GM23338 (cell line): Measurements from ENCODE around the gene KCNQ1OT1. TPM values are rescaled to one million over a fixed set of nuclear protein-coding genes. Genes with fewer than 3 reads are reported as not detected.

Experiments used
- ATAC-seq: fragments of 200-7000 bp; cut with Tn5 transposase; 3 replicates; pipeline ENCODE4 v1.9.1; 2020
- DNase-seq: peaks from one replicate; pipeline ENCODE4 v3.0.0-alpha.2; 2015; ENCODE audit warnings: low spot score
- H2AFZ ChIP-seq: fragments of 200-600 bp; sonication (generic); 2 replicates; pipeline ENCODE4 v1.8.0; 2016; ENCODE audit warnings: antibody characterized with exemption, mild to moderate bottlenecking, moderate library complexity
- H3F3A ChIP-seq: fragments of 200-600 bp; sonication (generic); replicated peaks from 2 replicates; pipeline ENCODE4 v1.8.0; 2017; ENCODE audit warnings: antibody characterized with exemption, mixed run types, low read depth
- H3K27ac ChIP-seq: fragments of 200-600 bp; sonication (generic); 2 replicates; pipeline ENCODE4 v1.6.1; 2016; ENCODE audit warnings: low read depth
- H3K27me3 ChIP-seq: fragments of 200-600 bp; sonication (generic); 2 replicates; pipeline ENCODE4 v1.8.0; 2016; ENCODE audit warnings: mild to moderate bottlenecking, mixed run types, moderate library complexity; ENCODE audit not compliant: insufficient read depth
- H3K36me3 ChIP-seq: fragments of 200-600 bp; sonication (generic); 2 replicates; pipeline ENCODE4 v1.8.0; 2016; ENCODE audit warnings: mild to moderate bottlenecking; ENCODE audit not compliant: insufficient read depth
- H3K4me1 ChIP-seq: fragments of 200-600 bp; sonication (generic); 2 replicates; pipeline ENCODE4 v1.8.0; 2016; ENCODE audit warnings: mild to moderate bottlenecking, moderate library complexity; ENCODE audit not compliant: insufficient read depth
- H3K4me2 ChIP-seq: fragments of 200-600 bp; sonication (generic); 2 replicates; pipeline ENCODE4 v1.7.1; 2017; ENCODE audit warnings: mixed run types
- H3K4me3 ChIP-seq: fragments of 200-600 bp; sonication (generic); 2 replicates; pipeline ENCODE4 v1.6.1; 2016; ENCODE audit warnings: mixed run types
- H3K79me2 ChIP-seq: fragments of 200-600 bp; sonication (generic); replicated peaks from 2 replicates; pipeline ENCODE4 v1.8.0; 2017; ENCODE audit warnings: mild to moderate bottlenecking; ENCODE audit not compliant: insufficient read depth
- H3K9me2 ChIP-seq: fragments of 200-600 bp; sonication (generic); 2 replicates; pipeline ENCODE4 v1.8.0; 2017; ENCODE audit not compliant: insufficient read depth
- H4K20me1 ChIP-seq: fragments of 200-600 bp; sonication (generic); replicated peaks from 2 replicates; pipeline ENCODE4 v1.8.0; 2017; ENCODE audit warnings: mild to moderate bottlenecking; ENCODE audit not compliant: insufficient read depth
- H3K27ac Mint-ChIP-seq: 2 replicates; pipeline ENCODE4 v1.8.0; 2020; ENCODE audit warnings: inconsistent platforms, mild to moderate bottlenecking, moderate library complexity, mixed read lengths
- H3K27me3 Mint-ChIP-seq: 3 replicates; pipeline ENCODE4 v1.8.0; 2022; ENCODE audit warnings: low read depth, mild to moderate bottlenecking, moderate library complexity, mixed read lengths, inconsistent platforms; ENCODE audit not compliant: insufficient read depth, poor library complexity
- H3K36me3 Mint-ChIP-seq: 3 replicates; pipeline ENCODE4 v1.8.0; 2021; ENCODE audit warnings: low read depth, mild to moderate bottlenecking, inconsistent platforms, moderate library complexity, mixed read lengths
- H3K4me1 Mint-ChIP-seq: 3 replicates; pipeline ENCODE4 v1.8.0; 2020; ENCODE audit warnings: mild to moderate bottlenecking, inconsistent platforms, mixed read lengths
- H3K4me3 Mint-ChIP-seq: 3 replicates; pipeline ENCODE4 v1.8.0; 2021; ENCODE audit warnings: moderate library complexity, mild to moderate bottlenecking, inconsistent platforms, mixed read lengths
- H3K9me3 Mint-ChIP-seq: 3 replicates; pipeline ENCODE4 v1.8.0; 2020; ENCODE audit warnings: moderate library complexity, mild to moderate bottlenecking, inconsistent platforms, mixed read lengths
- CREB1 ChIP-seq: fragments of 250-450 bp; sonication (Bioruptor Pico); IDR thresholded peaks from 2 replicates; pipeline ENCODE4 v1.5.0; 2020; ENCODE audit warnings: low read depth, mild to moderate bottlenecking, moderate library complexity
- EZH2phosphoT487 ChIP-seq: fragments of 200-600 bp; sonication (generic); IDR thresholded peaks from one replicate; pipeline ENCODE4 v1.8.1; 2018; ENCODE audit warnings: antibody characterized with exemption; ENCODE audit not compliant: unreplicated experiment
- JUNB ChIP-seq: IDR thresholded peaks from one replicate; pipeline ENCODE4 v1.6.1; 2016; ENCODE audit warnings: antibody characterized with exemption; ENCODE audit not compliant: unreplicated experiment
- NANOG ChIP-seq: IDR thresholded peaks from 2 replicates; pipeline ENCODE4 v1.6.1; 2016; ENCODE audit warnings: antibody characterized with exemption, borderline replicate concordance
- REST ChIP-seq: IDR thresholded peaks from one replicate; pipeline ENCODE4 v1.6.1; 2018; ENCODE audit warnings: antibody characterized with exemption; ENCODE audit not compliant: unreplicated experiment
- ZNF462 ChIP-seq: fragments of 250-450 bp; sonication (Bioruptor Pico); IDR thresholded peaks from 2 replicates; pipeline ENCODE4 v1.5.0; 2020; ENCODE audit warnings: mild to moderate bottlenecking, moderate library complexity
- polyA plus RNA-seq: library from polyadenylated mRNA; unstranded; fragments of >200 nt; fragmentation: Nextera tagmentation; extraction: Ambion mirVana; gene quantifications from 2 replicates; pipeline ENCODE4 v1.2.1, GENCODE V29; 2016
- total RNA-seq: library from RNA; depleted of rRNA; stranded (reverse); fragments of >200 nt; shearing (Covaris generic); gene quantifications from 2 replicates; pipeline ENCODE4 v1.2.3, GENCODE V29; 2014
- TF ChIP-seq, protein P1 (sequence below): IDR thresholded peaks from 2 replicates; pipeline ENCODE4 v1.6.1; 2016; ENCODE audit warnings: antibody characterized with exemption

KCNQ1OT1 gene
- total and polyA plus RNA-seq, 2 experiments from 2014 or later: 1.5 to 4.2 TPM

DNA sequence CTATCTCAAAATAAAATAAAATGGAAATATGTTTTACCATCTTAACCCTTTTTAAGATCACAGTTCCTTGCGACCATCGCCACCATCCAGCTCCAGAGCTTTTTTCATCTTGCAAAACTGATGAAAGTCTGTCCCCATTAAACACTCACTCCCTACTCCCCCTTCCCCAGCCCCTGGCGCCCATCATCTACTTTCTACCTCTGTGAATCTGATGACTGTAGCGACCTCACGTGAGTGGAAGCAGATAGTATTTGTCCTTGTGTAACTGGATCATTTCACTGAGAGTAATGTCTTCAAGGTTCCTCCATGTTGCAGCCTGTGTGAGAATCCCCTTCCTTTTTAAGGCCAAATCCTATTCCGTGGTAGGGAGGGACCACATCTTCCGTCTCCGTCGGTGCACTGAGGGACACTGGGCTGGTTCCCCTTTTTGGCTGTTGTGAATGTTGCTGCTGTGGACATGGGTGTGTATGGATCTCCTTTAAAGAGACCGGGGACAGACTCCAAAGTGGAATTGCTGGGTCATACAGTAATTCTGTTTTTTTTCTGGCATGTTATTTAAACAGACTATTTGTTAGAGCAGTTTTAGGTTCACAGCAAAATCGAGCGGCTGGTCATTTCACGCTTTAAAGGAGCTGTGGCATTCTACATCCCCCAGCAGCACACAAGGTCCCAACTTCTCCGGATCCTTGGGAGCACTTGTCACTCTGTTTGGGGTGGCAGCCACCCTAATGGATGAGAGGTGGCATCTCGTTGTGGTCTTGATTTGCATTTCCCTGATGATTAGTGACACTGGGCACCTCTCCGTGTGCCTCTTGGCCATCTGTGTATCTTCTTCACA is 135.0 kb downstream of the KCNQ1OT1 start (continued):
- no peak for TF ChIP-seq REST

- ATAC-seq (no peak), DNase-seq (no peak)
- Mint-ChIP-seq H3K36me3 (no peaks in the 10 kb centered on the region), H3K4me3 (no peak overlapping the region), H3K27me3 (peaks cover 64% of the 10 kb centered on the region), H3K4me1 (no peaks in the 10 kb centered on the region; the same call in 2 of the 3 replicates), H3K9me3 (no peaks in the 10 kb centered on the region), H3K27ac (no peak overlapping the region)
- Histone ChIP-seq H3K27me3 (peaks cover 46% of the 10 kb centered on the region), H3K9me2 (no peaks in the 10 kb centered on the region), H2AFZ (no peak overlapping the region), H3K4me2 (no peak overlapping the region), H3F3A (no peaks in the 10 kb centered on the region), H3K79me2 (no peaks in the 10 kb centered on the region), H4K20me1 (no peaks in the 10 kb centered on the region; the same call in 1 of the 2 replicates), H3K27ac (no peak overlapping the region), H3K36me3 (no peaks in the 10 kb centered on the region), H3K4me3 (no peak overlapping the region), H3K4me1 (no peaks in the 10 kb centered on the region; the same call in 1 of the 2 replicates)
- TF ChIP-seq REST (no peak), CREB1 (no peak), ZNF462 (no peak), JUNB (no peak), EZH2phosphoT487 (no peak), NANOG (no peak)
- TF ChIP-seq, protein P1, sequence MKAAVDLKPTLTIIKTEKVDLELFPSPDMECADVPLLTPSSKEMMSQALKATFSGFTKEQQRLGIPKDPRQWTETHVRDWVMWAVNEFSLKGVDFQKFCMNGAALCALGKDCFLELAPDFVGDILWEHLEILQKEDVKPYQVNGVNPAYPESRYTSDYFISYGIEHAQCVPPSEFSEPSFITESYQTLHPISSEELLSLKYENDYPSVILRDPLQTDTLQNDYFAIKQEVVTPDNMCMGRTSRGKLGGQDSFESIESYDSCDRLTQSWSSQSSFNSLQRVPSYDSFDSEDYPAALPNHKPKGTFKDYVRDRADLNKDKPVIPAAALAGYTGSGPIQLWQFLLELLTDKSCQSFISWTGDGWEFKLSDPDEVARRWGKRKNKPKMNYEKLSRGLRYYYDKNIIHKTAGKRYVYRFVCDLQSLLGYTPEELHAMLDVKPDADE: no peak
These were observed 135.7 kb downstream of the KCNQ1OT1 start for GRCh38 chr11:2564008-2564530.
